GM19452 (cell line): ENCODE measurements around the gene ZNF3.
"Not testable (repeated sequence)": the region's sequence is repeated elsewhere in the genome, so short reads cannot be mapped to it uniquely, and the experiment has no call there.

Experiments used
- ATAC-seq: cut with Tn5 transposase; IDR thresholded peaks from one replicate; pipeline ENCODE4 v1.9.1; 2021; ENCODE audit not compliant: unreplicated experiment

Gene ZNF3

GRCh38 chr7:100081535-100082102, at the start of gene ZNF3:
ZNF3 (minus strand) TSS chr7:100081723; CDS start chr7:100077357, 4,366 bp downstream.
- ATAC-seq = peak; percentile 85

- ATAC-seq = no peak
These were observed 49.3 kb upstream of the ZNF3 start for GRCh38 chr7:100130608-100131453.

GRCh38 chr7:100130220-100130607, 48.7 kb upstream of the ZNF3 start:
- ATAC-seq = not testable (repeated sequence)

- no peak for ATAC-seq
These were observed 47.1 kb upstream of the ZNF3 start for GRCh38 chr7:100128637-100128963.

GRCh38 chr7:100127866-100128636, 46.5 kb upstream of the ZNF3 start:
- ATAC-seq = no peak

- peak; percentile 50 for ATAC-seq
These were observed 45.7 kb upstream of the ZNF3 start, which contains the start of gene MBLAC1 for GRCh38 chr7:100126931-100127865. MBLAC1 (plus strand) TSS chr7:100126967; CDS start chr7:100127396, 429 bp downstream.

- ATAC-seq = peak; percentile 26
These were observed 44.9 kb upstream of the ZNF3 start for GRCh38 chr7:100126239-100126930.

GRCh38 chr7:100124301-100125230, 43.0 kb upstream of the ZNF3 start:
- no peak for ATAC-seq

- ATAC-seq = no peak
These were observed 41.0 kb upstream of the ZNF3 start for GRCh38 chr7:100122568-100122967.

- no peak for ATAC-seq
These were observed 40.5 kb upstream of the ZNF3 start for GRCh38 chr7:100122067-100122466.

GRCh38 chr7:100120733-100121036, 39.2 kb upstream of the ZNF3 start:
- no peak for ATAC-seq

- peak; percentile 40 for ATAC-seq
These were observed 38.6 kb upstream of the ZNF3 start for GRCh38 chr7:100119970-100120732.

- ATAC-seq = peak; percentile 68
These were observed 37.8 kb upstream of the ZNF3 start, which contains the start of the genes CNPY4 and TAF6 for GRCh38 chr7:100119072-100119969. CNPY4 (plus strand) TSS chr7:100119634; CDS start chr7:100119745, 111 bp downstream. TAF6 (minus strand) TSS chr7:100119358; CDS start chr7:100114209, 5,149 bp downstream.

- no peak for ATAC-seq
These were observed 37.0 kb upstream of the ZNF3 start for GRCh38 chr7:100118388-100119071.

GRCh38 chr7:100115026-100115425, 33.5 kb upstream of the ZNF3 start:
- no peak for ATAC-seq

- no peak for ATAC-seq
These were observed 30.4 kb upstream of the ZNF3 start for GRCh38 chr7:100111914-100112313.

GRCh38 chr7:100111156-100111555, 29.6 kb upstream of the ZNF3 start:
- no peak for ATAC-seq
